K562 (cell line): ENCODE measurements around the gene ST7. TPM values are rescaled to one million over a fixed set of nuclear protein-coding genes. Genes with fewer than 3 reads are reported as not detected.

ENCODE experiments used
- ATAC-seq: fragments of 200-7000 bp; cut with Tn5 transposase; 3 replicates; pipeline ENCODE4 v1.9.1; 2020; ENCODE audit warnings: moderate library complexity
- BruUV-seq: library from RNA; stranded (reverse); fragments of 400-500 nt; replicated peaks from 2 replicates; lab custom pipeline; 2021; lab: Mats Ljungman, UMichigan
- CTCF ChIA-PET: fragments of 300-600 bp; formaldehyde crosslinking; extraction: SDS; loops from one replicate; lab custom pipeline; 2021; ENCODE audit warnings: low intra/inter-chr PET ratio; lab: Yijun Ruan, JAX
- POLR2A ChIA-PET: fragments of 300-600, 350-650 bp; sonication (Branson Sonifier 250); formaldehyde crosslinking; extraction: SDS; loops from one replicate; lab custom pipeline; 2021; ENCODE audit warnings: antibody characterized with exemption, inconsistent platforms; lab: Yijun Ruan, JAX
- DNase-seq, 4 experiments: peaks; one replicate each; pipeline versions ENCODE4 v3.0.0 to v3.0.0-alpha.2; 2011 to 2018; ENCODE audit warnings: low spot score in 3 of 4, mixed read lengths in 3 of 4; ENCODE audit errors: extremely low read depth in 1 of 4
- FAIRE-seq: peaks from 2 replicates; lab custom pipeline; 2011; peaks lifted over from hg19 to GRCh38; lab: Jason Lieb, UNC
- H2AFZ ChIP-seq: 2 replicates; pipeline ENCODE4 v1.6.0; 2011; ENCODE audit warnings: low read depth, low read length, control low read depth, inconsistent platforms
- H3K27ac ChIP-seq: fragments of 200-600 bp; 3 replicates; pipeline ENCODE4 v1.8.0; 2011; ENCODE audit warnings: low read depth, mild to moderate bottlenecking, control low read depth, inconsistent platforms, low read length, moderate library complexity, mixed read lengths; ENCODE audit errors: extremely low read depth
- H3K27me3 ChIP-seq, 2 experiments: fragments of 300-600 bp in 1 of 2; 2 replicates in 1 of 2; 3 replicates in 1 of 2; pipeline versions ENCODE4 v1.6.0 to v1.8.0; 2011; ENCODE audit warnings: inconsistent platforms in 2 of 2, low read length in 2 of 2, mild to moderate bottlenecking in 1 of 2, mixed read lengths in 1 of 2, moderate library complexity in 1 of 2; ENCODE audit not compliant: control insufficient read depth in 2 of 2, insufficient read depth in 2 of 2
- H3K36me3 ChIP-seq: fragments of 300-600 bp; 3 replicates; pipeline ENCODE4 v1.8.0; 2011; ENCODE audit warnings: mild to moderate bottlenecking, low read length, inconsistent platforms; ENCODE audit not compliant: control insufficient read depth, insufficient read depth
- H3K4me1 ChIP-seq, 2 experiments: fragments of 200-600 bp in 1 of 2; replicated peaks in 1 of 2; 2 replicates in 1 of 2; 3 replicates in 1 of 2; pipeline versions ENCODE4 v1.5.1 to v1.8.0; 2011; ENCODE audit warnings: inconsistent platforms in 2 of 2, low read length in 2 of 2, mild to moderate bottlenecking in 1 of 2, mixed read lengths in 1 of 2, moderate library complexity in 1 of 2; ENCODE audit not compliant: control insufficient read depth in 2 of 2, insufficient read depth in 2 of 2
- H3K4me2 ChIP-seq: 2 replicates; pipeline ENCODE4 v1.6.1; 2011; ENCODE audit warnings: low read length, control low read depth, inconsistent platforms, mixed read lengths; ENCODE audit not compliant: insufficient read depth
- H3K4me3 ChIP-seq: fragments of 200-600 bp; sonication (generic), shearing (Covaris generic); 2 replicates; pipeline ENCODE4 v1.5.1; 2016; ENCODE audit warnings: control low read depth, inconsistent platforms
- H3K79me2 ChIP-seq: fragments of 200-600 bp; 3 replicates; pipeline ENCODE4 v1.8.0; 2011; ENCODE audit warnings: low read length, inconsistent platforms; ENCODE audit not compliant: control insufficient read depth, insufficient read depth
- H3K9ac ChIP-seq, 2 experiments: 2 replicates each; pipeline versions ENCODE4 v1.6.0 to v1.6.1; 2011; ENCODE audit warnings: low read depth in 2 of 2, low read length in 2 of 2, control low read depth in 1 of 2, inconsistent platforms in 1 of 2, mild to moderate bottlenecking in 1 of 2, mixed read lengths in 1 of 2; ENCODE audit not compliant: insufficient read depth in 1 of 2
- H3K9me1 ChIP-seq: one replicate; pipeline ENCODE4 v1.6.0; 2011; ENCODE audit warnings: inconsistent platforms, mild to moderate bottlenecking, low read length, moderate library complexity; ENCODE audit not compliant: control insufficient read depth, insufficient read depth
- H3K9me3 ChIP-seq: replicated peaks from 2 replicates; pipeline ENCODE4 v1.5.1; 2011; ENCODE audit warnings: low read depth, low read length, inconsistent platforms; ENCODE audit not compliant: control insufficient read depth, insufficient read depth
- H4K20me1 ChIP-seq: replicated peaks from 2 replicates; pipeline ENCODE4 v1.6.1; 2011; ENCODE audit warnings: low read length, inconsistent platforms, mixed read lengths; ENCODE audit not compliant: control insufficient read depth, insufficient read depth
- KLF16 ChIP-seq: IDR thresholded peaks from 2 replicates; pipeline ENCODE4 v1.6.1; 2016; ENCODE audit warnings: antibody characterized with exemption
- MLLT1 ChIP-seq, 2 experiments: fragments of 450-650 bp; IDR thresholded peaks; 2 replicates each; pipeline ENCODE4 v1.6.1; 2016
- NEUROD1 ChIP-seq: fragments of 150-350 bp; IDR thresholded peaks from 2 replicates; pipeline ENCODE4 v1.6.1; 2014; ENCODE audit warnings: borderline replicate concordance, low read length, low read depth; ENCODE audit not compliant: partially characterized antibody
- POLR2AphosphoS5 ChIP-seq: IDR thresholded peaks from 2 replicates; pipeline ENCODE4 v1.6.1; 2011; ENCODE audit warnings: mild to moderate bottlenecking, low read depth, low read length, moderate library complexity; ENCODE audit not compliant: control insufficient read depth, insufficient read depth
- SMAD1 ChIP-seq: fragments of 150-350 bp; IDR thresholded peaks from 2 replicates; pipeline ENCODE4 v1.6.1; 2014; ENCODE audit warnings: low read length, low read depth; ENCODE audit not compliant: partially characterized antibody
- ZBTB9 ChIP-seq: fragments of 450-650 bp; formaldehyde crosslinking; IDR thresholded peaks from 2 replicates; pipeline ENCODE4 v1.4.0; 2020; ENCODE audit warnings: mild to moderate bottlenecking, moderate library complexity
- WGBS: fragments of 100-300 bp; shearing (Covaris generic); methylation state at CpG from one replicate; pipeline ENCODE4 v1.1.6; 2016; ENCODE audit warnings: low coverage, mixed read lengths; ENCODE audit not compliant: insufficient coverage; ENCODE audit errors: missing lambda C conversion rate; 5-methylcytosine and 5-hydroxymethylcytosine counted together
- in situ Hi-C: fragments of 300-500 bp; cut with MboI; formaldehyde crosslinking; loops from 4 replicates; pipeline ENCODE4 v1.15.0; 2018; ENCODE audit warnings: inconsistent platforms, mixed read lengths
- intact Hi-C: fragments of 100-400 bp; cut with micrococcal nuclease; formaldehyde crosslinking; loops from 2 replicates; pipeline ENCODE4 v1.14.2; 2022
- polyA plus RNA-seq, 8 experiments: library from polyadenylated mRNA; depleted of rRNA in 4 of 8; stranded (reverse) in 5 of 8; unstranded in 3 of 8; fragments of >200 nt; fragmentation: Nextera tagmentation in 2 of 8; fragmentation: Illumina TruSeq in 1 of 8; extraction: Ambion mirVana in 2 of 8; extraction: Trizol in 1 of 8; gene quantifications; 2 replicates each; pipeline versions ENCODE4 v1.2.1 to v1.2.3, GENCODE V29; 2011 to 2014; ENCODE audit warnings: inconsistent platforms in 1 of 8, missing spikeins in 1 of 8
- total RNA-seq, 7 experiments: library from RNA; depleted of rRNA in 6 of 7; stranded (reverse); fragments of >200 nt in 6 of 7; fragmentation: Illumina TruSeq in 2 of 7; extraction: Trizol in 2 of 7; gene quantifications; 2 replicates each; pipeline versions ENCODE4 v1.2.1 to v1.2.3, GENCODE V29; 2011 to 2021; ENCODE audit warnings: low replicate concordance in 1 of 7

Gene ST7
- total and polyA plus RNA-seq, 9 of the 15 experiments (the other 6 are each of a cell fraction or from before 2014, with no cell fraction given), result 23.9 to 56.3 (median 36.9) TPM

- ChIA-PET CTCF (no interaction called here), POLR2A (interaction anchor here (0.7 to 0.9 kb wide), 2 partner anchors 9 to 110 kb away, joined by 3 read pairs; no protein-coding TSS in a partner anchor)
- Histone ChIP-seq H3K4me3 (no peak overlapping the region), H3K27me3 (no peaks in the 10 kb centered on the region; a peak in 1 of 5 replicates), H3K9ac (no peak overlapping the region), H3K36me3 (no peaks in the 10 kb centered on the region), H3K27ac (no peak overlapping the region), H3K4me1 (no peaks in the 10 kb centered on the region), H3K9me1 (no peaks in the 10 kb centered on the region), H3K4me2 (no peak overlapping the region), H3K79me2 (no peaks in the 10 kb centered on the region), H4K20me1 (no peaks in the 10 kb centered on the region), H3K9me3 (no peaks in the 10 kb centered on the region), H2AFZ (no peak overlapping the region)
- no TSS peak for BruUV-seq
- in situ Hi-C loops, result no loop called here
- TF ChIP-seq SMAD1 (no peak), ZBTB9 (CRISPR knock-in tag) (no peak), NEUROD1 (no peak), POLR2AphosphoS5 (no peak), MLLT1 (IDR thresholded peaks at IDR 0.05) (no peak), KLF16 (no peak)
- intact Hi-C loops, result no loop called here
- ATAC-seq (no peak), DNase-seq (no peak), FAIRE-seq (no peak)
- 3% methylated on average over 2 of the region's 2 CpGs for WGBS
These were observed 309.2 kb downstream of the ST7 start for GRCh38 chr7:117262546-117262945.
